ENCODE measurements around the gene TUBB6. TPM values are rescaled to one million over a fixed set of nuclear protein-coding genes. Genes with fewer than 3 reads are reported as not detected.

The TUBB6 gene
- total RNA-seq, 1 experiment from 2014 or later: 125 TPM

DNA sequence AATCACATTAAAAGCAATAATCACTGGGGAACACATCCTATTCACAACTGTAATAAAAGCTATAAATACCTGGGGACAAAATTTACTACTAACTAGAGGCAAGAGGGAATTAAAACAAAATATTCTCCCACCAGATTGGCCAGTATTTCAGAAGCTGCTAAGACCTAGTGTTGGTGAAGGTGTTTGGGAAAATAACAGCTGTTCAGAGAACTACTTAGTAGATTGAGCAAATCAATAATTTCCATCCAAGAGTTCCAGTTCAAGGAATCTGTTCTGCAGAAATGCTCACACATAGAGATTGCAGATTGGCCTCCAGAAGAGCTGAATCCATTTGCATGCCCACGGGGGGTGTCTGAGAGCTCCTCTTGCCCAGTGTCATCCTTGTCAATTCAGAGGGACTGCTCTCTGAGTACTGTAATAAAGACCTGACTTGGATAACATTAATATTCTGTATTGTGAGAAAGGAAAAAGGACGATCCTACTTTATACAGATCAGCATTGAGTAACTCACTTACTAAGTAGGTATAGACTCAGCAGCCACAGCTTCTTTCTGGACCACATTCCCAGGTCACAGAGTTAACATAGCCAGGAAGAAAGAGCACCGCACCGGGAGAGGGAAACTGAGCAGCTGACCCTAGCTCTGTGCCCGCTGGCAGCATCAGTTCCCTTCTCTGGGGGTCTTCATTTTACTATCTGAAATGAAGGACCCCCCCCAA lies 5.6 kb downstream of the TUBB6 start:
- ChIA-PET POLR2A (no interaction called here), CTCF (interaction anchor here (1.3 kb wide), 1 partner anchor 13 kb away, joined by 3 read pairs; no protein-coding TSS in a partner anchor)
- in situ Hi-C loops (cut with HindIII; ENCODE audit: low pct_unique_long_range_greater_than_20kb, low sequenced_read_pairs): no loop called here
- no peak overlapping the region for H3K4me3 ChIP-seq (ENCODE audit: low read depth in 2 of 2, low read length in 2 of 2)
- no peak for TF ChIP-seq CTCF (IDR thresholded peaks at IDR 0.05)
- no peak for ATAC-seq
- intact Hi-C loops (cut with micrococcal nuclease; ENCODE audit: unreplicated experiment): no loop called here
- no peaks in the 10 kb centered on the region for H3K27me3 ChIP-seq (ENCODE audit: control insufficient read depth, insufficient read depth, low read length)
- no peaks in the 10 kb centered on the region for H3K9me3 ChIP-seq (ENCODE audit: control insufficient read depth, insufficient read depth, low read depth, low read length)
- H3K27ac ChIP-seq (ENCODE audit: low read length): no peak overlapping the region
- no peak for DNase-seq (ENCODE audit: low read depth, low spot score)
- H3K4me1 ChIP-seq (ENCODE audit: control insufficient read depth, insufficient read depth, low read length): peaks cover 12% of the 10 kb centered on the region
- TSS peak; percentile 10 for BruUV-seq (replicated peaks)
- peaks cover 40% of the 10 kb centered on the region for H3K36me3 ChIP-seq (ENCODE audit: control insufficient read depth, insufficient read depth, low read length)

DNA sequence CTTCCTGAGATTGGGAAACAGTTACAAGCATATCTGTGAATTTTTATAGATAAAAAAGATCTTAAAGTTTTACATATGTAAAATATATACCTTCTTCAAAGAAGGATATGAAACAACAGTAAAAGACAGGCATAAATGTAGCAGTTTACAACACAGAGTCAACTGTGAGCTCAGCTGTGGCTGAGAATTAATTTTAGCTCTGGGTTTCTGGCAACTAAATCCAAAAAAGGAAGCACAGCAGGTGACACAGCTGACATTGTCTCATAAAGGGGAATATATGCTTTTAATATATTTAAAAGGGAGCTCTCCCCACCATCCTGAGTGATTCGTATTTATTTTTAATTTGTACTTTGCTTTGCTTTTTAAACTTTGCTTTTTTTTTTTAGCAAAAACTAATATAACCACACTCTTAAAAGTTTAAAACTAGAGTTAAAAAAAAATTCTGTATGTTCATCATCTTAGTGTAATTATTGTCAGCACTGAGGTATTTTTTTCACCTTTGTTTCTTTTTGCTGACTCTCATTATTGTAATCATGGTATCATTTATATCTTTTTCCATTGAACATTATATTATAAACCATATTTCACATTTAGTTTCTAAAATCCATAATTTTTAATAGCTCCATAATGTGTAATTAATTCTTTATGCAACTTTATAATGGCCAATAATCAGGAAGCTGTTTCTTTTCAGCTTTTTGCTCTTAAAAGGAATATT lies 6.7 kb downstream of the TUBB6 start:
- Histone ChIP-seq H3K27me3 (ENCODE audit: control insufficient read depth, insufficient read depth, low read length) (no peaks in the 10 kb centered on the region), H3K4me3 (ENCODE audit: low read depth in 2 of 2, low read length in 2 of 2) (no peak overlapping the region), H3K4me1 (ENCODE audit: control insufficient read depth, insufficient read depth, low read length) (peaks cover 8% of the 10 kb centered on the region), H3K27ac (ENCODE audit: low read length) (no peak overlapping the region), H3K36me3 (ENCODE audit: control insufficient read depth, insufficient read depth, low read length) (peaks cover 40% of the 10 kb centered on the region), H3K9me3 (ENCODE audit: control insufficient read depth, insufficient read depth, low read depth, low read length) (no peaks in the 10 kb centered on the region)
- ChIA-PET CTCF (interaction anchor here (1.3 kb wide), 1 partner anchor 12 kb away, joined by 3 read pairs; no protein-coding TSS in a partner anchor), POLR2A (no interaction called here)
- BruUV-seq (replicated peaks): no TSS peak
- TF ChIP-seq CTCF (IDR thresholded peaks at IDR 0.05) (no peak), SIN3A (IDR thresholded peaks at IDR 0.05; ENCODE audit: borderline replicate concordance, insufficient read depth, low read depth, low read length) (no peak), TCF7L2 (IDR thresholded peaks at IDR 0.05; ENCODE audit: low read depth, low read length) (no peak), POLR2AphosphoS5 (IDR thresholded peaks at IDR 0.05; ENCODE audit: low read depth, low read length) (no peak)
- TF ChIP-seq, protein P1, sequence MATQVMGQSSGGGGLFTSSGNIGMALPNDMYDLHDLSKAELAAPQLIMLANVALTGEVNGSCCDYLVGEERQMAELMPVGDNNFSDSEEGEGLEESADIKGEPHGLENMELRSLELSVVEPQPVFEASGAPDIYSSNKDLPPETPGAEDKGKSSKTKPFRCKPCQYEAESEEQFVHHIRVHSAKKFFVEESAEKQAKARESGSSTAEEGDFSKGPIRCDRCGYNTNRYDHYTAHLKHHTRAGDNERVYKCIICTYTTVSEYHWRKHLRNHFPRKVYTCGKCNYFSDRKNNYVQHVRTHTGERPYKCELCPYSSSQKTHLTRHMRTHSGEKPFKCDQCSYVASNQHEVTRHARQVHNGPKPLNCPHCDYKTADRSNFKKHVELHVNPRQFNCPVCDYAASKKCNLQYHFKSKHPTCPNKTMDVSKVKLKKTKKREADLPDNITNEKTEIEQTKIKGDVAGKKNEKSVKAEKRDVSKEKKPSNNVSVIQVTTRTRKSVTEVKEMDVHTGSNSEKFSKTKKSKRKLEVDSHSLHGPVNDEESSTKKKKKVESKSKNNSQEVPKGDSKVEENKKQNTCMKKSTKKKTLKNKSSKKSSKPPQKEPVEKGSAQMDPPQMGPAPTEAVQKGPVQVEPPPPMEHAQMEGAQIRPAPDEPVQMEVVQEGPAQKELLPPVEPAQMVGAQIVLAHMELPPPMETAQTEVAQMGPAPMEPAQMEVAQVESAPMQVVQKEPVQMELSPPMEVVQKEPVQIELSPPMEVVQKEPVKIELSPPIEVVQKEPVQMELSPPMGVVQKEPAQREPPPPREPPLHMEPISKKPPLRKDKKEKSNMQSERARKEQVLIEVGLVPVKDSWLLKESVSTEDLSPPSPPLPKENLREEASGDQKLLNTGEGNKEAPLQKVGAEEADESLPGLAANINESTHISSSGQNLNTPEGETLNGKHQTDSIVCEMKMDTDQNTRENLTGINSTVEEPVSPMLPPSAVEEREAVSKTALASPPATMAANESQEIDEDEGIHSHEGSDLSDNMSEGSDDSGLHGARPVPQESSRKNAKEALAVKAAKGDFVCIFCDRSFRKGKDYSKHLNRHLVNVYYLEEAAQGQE (IDR thresholded peaks at IDR 0.05; ENCODE audit: insufficient read depth in 1 of 2, low read depth in 2 of 2, low read length in 1 of 2): no peak
- intact Hi-C loops (cut with micrococcal nuclease; ENCODE audit: unreplicated experiment) (no loop called here), in situ Hi-C loops (cut with HindIII; ENCODE audit: low pct_unique_long_range_greater_than_20kb, low sequenced_read_pairs) (no loop called here)
- ATAC-seq (no peak), DNase-seq (ENCODE audit: low read depth, low spot score) (no peak)

All from Panc1 (cell line).